Measurements from ENCODE around the gene CYFIP1. TPM values are rescaled to one million over a fixed set of nuclear protein-coding genes. Genes with fewer than 3 reads are reported as not detected.

Gene CYFIP1
- total and polyA plus RNA-seq, 2 of the 13 experiments (the other 11 are each of a cell fraction or from before 2014, with no cell fraction given), result 38.1 to 58.3 TPM

DNA sequence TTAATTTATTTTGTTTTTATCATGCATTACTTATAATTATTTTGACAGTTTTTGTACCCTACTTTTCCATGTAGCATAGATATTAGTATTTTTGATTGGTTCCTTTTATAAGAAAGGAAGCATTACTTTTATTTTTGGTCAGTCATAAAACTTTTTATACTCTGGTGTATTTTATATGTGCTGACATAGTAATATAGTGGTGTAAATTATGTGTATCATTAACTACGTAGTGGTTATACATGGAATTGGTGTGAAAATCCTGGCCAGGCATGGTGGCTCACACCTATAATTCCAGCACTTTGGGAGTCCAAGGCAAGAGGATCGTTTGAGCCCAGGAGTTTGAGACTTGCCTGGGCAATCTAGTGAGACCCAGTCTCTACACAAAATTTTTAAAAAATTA, 160.5 kb downstream of the CYFIP1 start:
- Histone ChIP-seq H3K79me2 (ENCODE audit: insufficient read depth, low read length) (no peaks in the 10 kb centered on the region), H3K27me3 (ENCODE audit: control insufficient read depth in 1 of 2, insufficient read depth in 2 of 2, low read length in 2 of 2) (no peaks in the 10 kb centered on the region), H3K9ac (ENCODE audit: insufficient read depth, low read depth, low read length) (no peak overlapping the region), H3K27ac (ENCODE audit: extremely low read length, insufficient read depth, low read length) (no peak overlapping the region), H3K9me3 (ENCODE audit: low read length) (no peaks in the 10 kb centered on the region), H3K4me1 (ENCODE audit: insufficient read depth, low read length) (no peaks in the 10 kb centered on the region), H4K20me1 (ENCODE audit: insufficient read depth, low read length) (no peaks in the 10 kb centered on the region), H3K4me3 (replicated peaks in 1 of 3; ENCODE audit: insufficient read depth in 1 of 3, low read depth in 2 of 3, low read length in 3 of 3) (no peak overlapping the region), H2AFZ (ENCODE audit: low read length) (no peak overlapping the region), H3K4me2 (ENCODE audit: low read depth, low read length) (no peak overlapping the region), H3K36me3 (replicated peaks in 1 of 2; ENCODE audit: control insufficient read depth in 1 of 2, insufficient read depth in 2 of 2, low read length in 2 of 2) (peaks cover 11 to 51% of the 10 kb centered on the region in 2 experiments; a peak in 4 of 5 replicates)
- intact Hi-C loops (cut with micrococcal nuclease; ENCODE audit: unreplicated experiment) (no loop called here), in situ Hi-C loops (cut with HindIII; ENCODE audit: extremely low pct_ligation_motif_present, low pct_unique_long_range_greater_than_20kb) (no loop called here)
- DNase-seq (ENCODE audit: low spot score) (no peak), FAIRE-seq (no peak), ATAC-seq (no peak)
- TF ChIP-seq SMAD9 (CRISPR knock-in tag; IDR thresholded peaks at IDR 0.05) (no peak), ZNF24 (IDR thresholded peaks at IDR 0.05) (no peak), ZNF350 (CRISPR knock-in tag; IDR thresholded peaks at IDR 0.05; ENCODE audit: borderline replicate concordance, low read depth) (no peak), RBAK (CRISPR knock-in tag; IDR thresholded peaks at IDR 0.05) (no peak), CC2D1A (CRISPR knock-in tag; IDR thresholded peaks at IDR 0.05) (no peak), HNRNPK (IDR thresholded peaks at IDR 0.05; ENCODE audit: low read depth, low read length, poor library complexity, severe bottlenecking) (no peak), BORCS8-MEF2B (CRISPR knock-in tag; IDR thresholded peaks at IDR 0.05) (no peak), ZNF382 (CRISPR knock-in tag; IDR thresholded peaks at IDR 0.05; ENCODE audit: borderline replicate concordance) (no peak)
- TF ChIP-seq, protein P1, sequence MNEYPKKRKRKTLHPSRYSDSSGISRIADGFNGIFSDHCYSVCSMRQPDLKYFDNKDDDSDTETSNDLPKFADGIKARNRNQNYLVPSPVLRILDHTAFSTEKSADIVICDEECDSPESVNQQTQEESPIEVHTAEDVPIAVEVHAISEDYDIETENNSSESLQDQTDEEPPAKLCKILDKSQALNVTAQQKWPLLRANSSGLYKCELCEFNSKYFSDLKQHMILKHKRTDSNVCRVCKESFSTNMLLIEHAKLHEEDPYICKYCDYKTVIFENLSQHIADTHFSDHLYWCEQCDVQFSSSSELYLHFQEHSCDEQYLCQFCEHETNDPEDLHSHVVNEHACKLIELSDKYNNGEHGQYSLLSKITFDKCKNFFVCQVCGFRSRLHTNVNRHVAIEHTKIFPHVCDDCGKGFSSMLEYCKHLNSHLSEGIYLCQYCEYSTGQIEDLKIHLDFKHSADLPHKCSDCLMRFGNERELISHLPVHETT (CRISPR knock-in tag; conservative IDR thresholded peaks at IDR 0.05), result no peak
- TF ChIP-seq, protein P2, sequence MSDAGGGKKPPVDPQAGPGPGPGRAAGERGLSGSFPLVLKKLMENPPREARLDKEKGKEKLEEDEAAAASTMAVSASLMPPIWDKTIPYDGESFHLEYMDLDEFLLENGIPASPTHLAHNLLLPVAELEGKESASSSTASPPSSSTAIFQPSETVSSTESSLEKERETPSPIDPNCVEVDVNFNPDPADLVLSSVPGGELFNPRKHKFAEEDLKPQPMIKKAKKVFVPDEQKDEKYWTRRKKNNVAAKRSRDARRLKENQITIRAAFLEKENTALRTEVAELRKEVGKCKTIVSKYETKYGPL (CRISPR knock-in tag; IDR thresholded peaks at IDR 0.05), result no peak
- TF ChIP-seq, protein P3, sequence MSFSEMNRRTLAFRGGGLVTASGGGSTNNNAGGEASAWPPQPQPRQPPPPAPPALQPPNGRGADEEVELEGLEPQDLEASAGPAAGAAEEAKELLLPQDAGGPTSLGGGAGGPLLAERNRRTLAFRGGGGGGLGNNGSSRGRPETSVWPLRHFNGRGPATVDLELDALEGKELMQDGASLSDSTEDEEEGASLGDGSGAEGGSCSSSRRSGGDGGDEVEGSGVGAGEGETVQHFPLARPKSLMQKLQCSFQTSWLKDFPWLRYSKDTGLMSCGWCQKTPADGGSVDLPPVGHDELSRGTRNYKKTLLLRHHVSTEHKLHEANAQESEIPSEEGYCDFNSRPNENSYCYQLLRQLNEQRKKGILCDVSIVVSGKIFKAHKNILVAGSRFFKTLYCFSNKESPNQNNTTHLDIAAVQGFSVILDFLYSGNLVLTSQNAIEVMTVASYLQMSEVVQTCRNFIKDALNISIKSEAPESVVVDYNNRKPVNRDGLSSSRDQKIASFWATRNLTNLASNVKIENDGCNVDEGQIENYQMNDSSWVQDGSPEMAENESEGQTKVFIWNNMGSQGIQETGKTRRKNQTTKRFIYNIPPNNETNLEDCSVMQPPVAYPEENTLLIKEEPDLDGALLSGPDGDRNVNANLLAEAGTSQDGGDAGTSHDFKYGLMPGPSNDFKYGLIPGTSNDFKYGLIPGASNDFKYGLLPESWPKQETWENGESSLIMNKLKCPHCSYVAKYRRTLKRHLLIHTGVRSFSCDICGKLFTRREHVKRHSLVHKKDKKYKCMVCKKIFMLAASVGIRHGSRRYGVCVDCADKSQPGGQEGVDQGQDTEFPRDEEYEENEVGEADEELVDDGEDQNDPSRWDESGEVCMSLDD (CRISPR knock-in tag; IDR thresholded peaks at IDR 0.05; ENCODE audit: borderline replicate concordance), result no peak
- TF ChIP-seq, protein P4, sequence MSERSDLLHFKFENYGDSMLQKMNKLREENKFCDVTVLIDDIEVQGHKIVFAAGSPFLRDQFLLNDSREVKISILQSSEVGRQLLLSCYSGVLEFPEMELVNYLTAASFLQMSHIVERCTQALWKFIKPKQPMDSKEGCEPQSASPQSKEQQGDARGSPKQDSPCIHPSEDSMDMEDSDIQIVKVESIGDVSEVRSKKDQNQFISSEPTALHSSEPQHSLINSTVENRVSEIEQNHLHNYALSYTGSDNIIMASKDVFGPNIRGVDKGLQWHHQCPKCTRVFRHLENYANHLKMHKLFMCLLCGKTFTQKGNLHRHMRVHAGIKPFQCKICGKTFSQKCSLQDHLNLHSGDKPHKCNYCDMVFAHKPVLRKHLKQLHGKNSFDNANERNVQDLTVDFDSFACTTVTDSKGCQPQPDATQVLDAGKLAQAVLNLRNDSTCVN (CRISPR knock-in tag; IDR thresholded peaks at IDR 0.05; ENCODE audit: borderline replicate concordance), result no peak
- ChIA-PET CTCF (ENCODE audit: low intra/inter-chr PET ratio, low total read pairs) (no interaction called here), POLR2A (no interaction called here)
- no TSS peak for BruUV-seq (replicated peaks)
- 92% methylated on average over 2 of the region's 2 CpGs for WGBS (ENCODE audit: low lambda C conversion rate)
